SK-N-SH (cell line): Measurements from ENCODE around the gene PPP2R5B.

Experiments
- CTCF ChIP-seq: fragments of 200-600 bp; sonication (generic); IDR thresholded peaks from 2 replicates; pipeline ENCODE4 v1.6.1; 2017; ENCODE audit warnings: antibody characterized with exemption, mild to moderate bottlenecking, moderate library complexity
- RCOR1 ChIP-seq: fragments of 150-350 bp; IDR thresholded peaks from 2 replicates; pipeline ENCODE4 v1.6.1; 2017; ENCODE audit warnings: antibody characterized with exemption, low read length
- REST ChIP-seq: IDR thresholded peaks from 2 replicates; pipeline ENCODE4 v1.6.1; 2012; ENCODE audit warnings: mild to moderate bottlenecking, low read depth, low read length, moderate library complexity

- TF ChIP-seq RCOR1 (no peak), REST (no peak), CTCF (no peak)
Observed at GRCh38 chr11:64970731-64971151, 46.3 kb downstream of the PPP2R5B start.
